Middle frontal gyrus (tissue), 1 donor: Measurements from ENCODE around the gene GLDC.
"Not testable (repeated sequence)": the region's sequence is repeated elsewhere in the genome, so short reads cannot be mapped to it uniquely, and the experiment has no call there.

Source experiments
- DNase-seq: peaks from one replicate; pipeline ENCODE4 v3.0.0-alpha.2; 2015; ENCODE audit warnings: low spot score; ENCODE audit errors: extremely low spot score

Gene GLDC

GRCh38 chr9:6566409-6567139 is 79.0 kb downstream of the GLDC start:
- DNase-seq: peak; percentile 13

DNA sequence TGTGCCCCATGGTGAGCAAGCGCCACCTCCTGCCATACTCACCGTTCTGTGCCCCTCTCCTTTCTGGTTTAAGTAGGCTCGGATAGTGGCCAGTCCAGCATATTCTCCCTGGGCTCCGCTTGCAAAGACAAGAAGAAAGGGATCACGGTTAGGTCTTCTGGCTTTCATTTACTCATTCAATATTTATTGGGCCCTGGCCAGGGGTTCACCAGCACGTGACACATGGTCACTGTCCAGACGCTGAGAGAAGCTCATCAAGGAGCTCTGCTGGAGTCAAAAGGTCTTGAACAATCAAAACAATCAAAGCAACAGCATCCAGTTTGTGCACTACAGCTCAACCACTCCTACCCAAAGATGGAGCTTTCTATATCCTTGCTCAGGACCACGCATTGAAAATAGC is 80.2 kb downstream of the GLDC start:
- no peak for DNase-seq

- no peak for DNase-seq
Observed at GRCh38 chr9:6564868-6565267, 80.7 kb downstream of the GLDC start.

GRCh38 chr9:6564360-6564759 is 81.2 kb downstream of the GLDC start:
- no peak for DNase-seq

DNA sequence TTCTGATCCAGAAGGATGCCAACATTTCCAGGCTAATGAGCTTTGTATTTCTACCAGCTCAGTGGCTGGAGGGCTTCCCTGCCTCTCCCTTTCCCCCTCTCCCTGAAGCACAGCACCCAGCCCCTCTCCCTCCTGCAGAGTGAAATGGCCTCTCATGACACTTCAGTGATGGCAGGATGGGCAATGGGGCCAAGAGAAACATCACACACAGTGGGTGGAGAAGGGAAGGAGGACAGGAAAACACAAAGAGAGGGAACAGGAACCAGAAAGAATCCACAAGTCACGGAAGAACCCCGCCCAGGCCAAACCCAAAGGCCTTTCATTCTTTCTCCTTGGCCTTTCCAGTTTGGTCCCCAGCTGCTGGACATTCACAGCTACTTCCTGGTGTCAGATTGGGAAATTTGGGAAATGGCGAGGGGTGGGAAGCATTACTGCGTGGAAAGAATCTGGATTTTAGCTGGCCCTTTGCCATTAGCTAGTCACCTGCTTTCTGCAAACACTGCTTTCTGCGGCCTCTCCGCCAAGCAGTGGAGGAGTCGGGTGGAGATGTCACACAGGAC is 82.6 kb downstream of the GLDC start:
- no peak for DNase-seq

DNA sequence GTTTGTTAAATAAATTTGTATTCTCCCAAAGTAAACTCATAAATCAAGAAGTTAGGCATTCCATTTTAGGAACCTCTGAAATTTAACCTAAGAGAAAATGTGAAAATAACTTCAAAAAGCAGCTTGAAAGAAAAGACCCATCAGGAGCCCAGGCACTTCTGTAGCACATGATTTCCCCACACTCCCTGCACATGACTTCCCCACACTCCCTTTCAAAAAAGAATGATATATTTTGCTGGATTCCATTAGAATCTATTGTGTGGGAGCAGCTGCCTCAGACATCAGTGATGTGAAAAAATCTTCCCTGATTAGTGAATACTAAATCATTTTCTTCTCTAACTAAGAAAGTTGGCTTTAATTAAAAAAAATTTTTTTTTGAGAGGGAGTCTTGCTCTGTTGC is 83.3 kb downstream of the GLDC start:
- DNase-seq: no peak

- DNase-seq: no peak
Observed at GRCh38 chr9:6557883-6558616, 87.5 kb downstream of the GLDC start.

GRCh38 chr9:6553866-6554265 is 91.7 kb downstream of the GLDC start:
- no peak for DNase-seq

GRCh38 chr9:6552498-6553121 is 92.9 kb downstream of the GLDC start:
- DNase-seq: no peak

DNA sequence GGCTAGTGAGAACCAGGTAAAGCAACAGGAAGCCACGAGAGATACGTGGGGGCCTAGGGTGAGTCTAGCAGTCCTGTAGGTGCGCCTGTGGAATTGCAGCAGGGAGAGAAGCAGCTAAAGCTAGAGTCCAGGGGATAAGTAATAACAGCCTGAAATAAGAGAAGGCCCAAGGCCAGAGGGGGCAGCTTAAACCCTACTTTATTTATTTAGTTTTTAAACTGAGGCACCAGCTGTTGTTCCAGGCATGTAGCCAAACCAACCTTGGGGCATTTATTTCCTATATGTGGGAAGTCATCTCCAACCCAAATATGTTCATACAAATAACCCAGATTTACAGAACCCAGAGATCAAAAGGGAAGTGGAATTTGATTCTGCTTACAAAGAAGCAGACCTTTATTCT is 93.5 kb downstream of the GLDC start:
- no peak for DNase-seq

DNA sequence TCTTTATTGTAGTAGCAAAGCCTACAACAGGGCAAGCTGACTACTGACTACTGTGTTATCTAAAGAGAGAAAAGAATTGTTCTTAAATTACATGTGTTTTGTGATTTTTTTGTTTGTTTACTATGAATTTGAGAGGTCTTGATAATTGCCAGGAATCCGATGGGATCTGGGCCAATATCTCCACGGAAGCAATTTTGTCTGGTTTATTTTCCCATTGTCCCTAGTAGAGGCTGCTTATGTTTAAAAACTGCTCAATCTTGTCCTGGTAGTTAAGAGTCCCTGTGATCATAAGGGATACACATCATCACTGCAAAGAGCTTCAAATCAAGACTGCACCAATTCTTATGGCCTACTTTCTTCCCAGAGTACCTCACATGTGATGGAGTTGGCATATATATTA is 94.4 kb downstream of the GLDC start:
- DNase-seq: no peak

GRCh38 chr9:6549106-6549800 is 96.3 kb downstream of the GLDC start:
- no peak for DNase-seq

GRCh38 chr9:6545017-6545691 is 100.4 kb downstream of the GLDC start:
- no peak for DNase-seq

GRCh38 chr9:6543204-6543603 is 102.3 kb downstream of the GLDC start:
- no peak for DNase-seq

- DNase-seq: not testable (repeated sequence)
Observed at GRCh38 chr9:6542617-6543016, 102.9 kb downstream of the GLDC start.

DNA sequence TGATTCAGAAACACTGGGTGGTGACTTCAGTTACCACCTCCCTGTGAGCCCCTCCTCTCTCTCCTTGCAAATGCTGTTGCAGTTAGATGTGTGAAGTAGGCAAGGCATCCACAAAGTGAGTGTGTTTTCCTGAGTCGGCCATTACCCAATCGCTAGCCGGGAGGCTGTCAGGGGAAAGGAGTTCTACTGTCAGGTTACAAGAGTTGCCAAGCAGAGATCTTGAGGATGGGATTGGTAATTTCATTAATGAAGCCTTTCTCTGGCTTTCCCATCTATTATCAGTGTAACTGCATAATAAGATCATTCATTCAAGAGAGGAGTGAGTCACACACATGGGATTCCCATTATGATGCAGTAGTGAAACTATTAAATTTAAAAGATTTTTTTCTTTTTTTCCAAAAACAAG is 106.9 kb downstream of the GLDC start:
- no peak for DNase-seq

DNA sequence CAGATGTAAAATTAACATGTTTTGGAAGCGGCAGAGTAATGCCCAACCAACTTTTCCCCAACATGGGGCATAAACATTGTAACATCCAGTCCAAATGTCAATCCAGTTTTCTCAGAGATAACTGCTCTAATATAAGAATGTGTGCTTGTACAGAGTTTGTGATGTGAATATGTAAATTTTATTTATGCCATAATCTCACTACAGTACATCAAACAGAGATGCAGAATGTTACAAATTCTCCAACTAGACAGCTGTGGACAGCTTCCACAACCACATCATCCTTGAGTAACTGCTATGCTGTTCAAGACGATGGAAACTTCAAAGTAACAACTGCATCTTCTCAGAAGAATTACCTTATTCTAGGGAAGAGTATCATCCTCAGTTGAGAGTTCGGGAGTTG is 109.9 kb downstream of the GLDC start:
- no peak for DNase-seq

- no peak for DNase-seq
Observed at GRCh38 chr9:6525326-6526045, 120.0 kb downstream of the GLDC start.

DNA sequence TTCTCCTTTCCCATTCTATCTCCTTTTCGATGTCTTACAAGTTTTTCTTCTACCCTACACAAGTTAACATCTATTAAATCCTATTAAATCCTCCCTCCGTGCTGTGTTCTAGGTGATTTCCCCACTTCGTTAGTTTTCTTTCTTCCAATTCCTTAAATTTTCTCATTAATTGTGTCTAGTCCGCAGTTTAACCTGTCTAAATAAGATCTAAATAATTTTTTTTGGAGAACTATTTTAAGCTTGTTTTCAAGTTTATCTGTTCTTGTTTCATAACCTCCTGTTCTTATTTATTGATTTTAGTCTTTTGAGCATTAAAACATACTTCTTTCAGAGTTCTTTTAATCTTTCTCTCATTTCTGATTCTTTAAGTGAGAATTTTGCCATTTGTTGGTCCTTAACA is 123.3 kb downstream of the GLDC start:
- DNase-seq: no peak

DNA sequence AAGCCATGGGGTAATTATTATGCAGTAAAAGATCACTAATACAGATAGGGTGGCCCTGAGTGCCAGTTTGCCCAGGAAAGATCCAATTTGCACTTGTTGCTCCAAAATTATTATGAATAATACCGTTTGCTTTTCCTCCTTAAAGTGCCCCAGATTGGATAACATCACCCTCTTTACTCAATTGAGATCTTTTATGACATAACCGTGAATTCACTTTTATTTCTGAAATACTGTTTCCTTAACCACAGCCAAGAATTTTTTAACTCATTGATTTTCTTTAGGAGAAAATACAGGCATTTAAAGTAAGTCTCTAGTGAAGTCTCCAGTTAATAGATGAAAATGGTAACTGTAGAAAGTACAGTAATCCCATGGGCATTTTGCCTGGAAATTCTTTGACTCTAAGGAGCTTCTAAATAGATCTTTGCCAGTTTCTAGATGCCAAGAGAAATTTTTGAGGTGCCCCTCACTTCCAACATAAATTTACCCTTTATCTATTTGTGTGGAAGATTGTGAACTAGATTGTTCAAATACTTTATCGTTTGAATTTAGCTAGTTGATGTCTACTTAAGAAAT is 133.4 kb downstream of the GLDC start:
- no peak for DNase-seq
